NT2/D1 (cell line): ENCODE results near the gene RHPN2.
"Not testable (repeated sequence)": the region's sequence is repeated elsewhere in the genome, so short reads cannot be mapped to it uniquely, and the experiment has no call there.

Experiments used
- DNase-seq: peaks from one replicate; pipeline ENCODE4 v3.0.0-alpha.2; 2011; ENCODE audit warnings: low read depth, low spot score
- H3K27me3 ChIP-seq: 2 replicates; pipeline ENCODE4 v1.6.0; 2011; ENCODE audit warnings: mild to moderate bottlenecking; ENCODE audit not compliant: insufficient read length, insufficient read depth
- H3K36me3 ChIP-seq: 2 replicates; pipeline ENCODE4 v1.6.1; 2011; ENCODE audit warnings: mild to moderate bottlenecking, low read length, mixed read lengths; ENCODE audit not compliant: insufficient read depth, insufficient read length
- H3K4me1 ChIP-seq: 2 replicates; pipeline ENCODE4 v1.5.1; 2011; ENCODE audit not compliant: insufficient read depth, insufficient read length
- H3K4me3 ChIP-seq: 2 replicates; pipeline ENCODE4 v1.5.1; 2011; ENCODE audit warnings: low read depth; ENCODE audit not compliant: insufficient read length
- H3K9ac ChIP-seq: 2 replicates; pipeline ENCODE4 v1.6.0; 2011; ENCODE audit warnings: low read depth; ENCODE audit not compliant: insufficient read length
- H3K9me3 ChIP-seq: 2 replicates; pipeline ENCODE4 v1.5.1; 2011; ENCODE audit warnings: mild to moderate bottlenecking, low read length; ENCODE audit not compliant: insufficient read depth
- SUZ12 ChIP-seq: IDR thresholded peaks from 2 replicates; pipeline ENCODE4 v1.6.1; 2011; ENCODE audit not compliant: insufficient read length, insufficient read depth; ENCODE audit errors: extremely low read depth
- YY1 ChIP-seq: IDR thresholded peaks from 2 replicates; pipeline ENCODE4 v1.6.1; 2011; ENCODE audit not compliant: insufficient read length, insufficient read depth
- ZNF274 ChIP-seq: IDR thresholded peaks from 2 replicates; pipeline ENCODE4 v1.6.1; 2011; ENCODE audit warnings: mild to moderate bottlenecking, low read depth, low read length

Gene RHPN2

GRCh38 chr19:33050110-33050509 is 14.6 kb downstream of the RHPN2 start:
- Histone ChIP-seq H3K9ac (no peak overlapping the region), H3K4me1 (peaks cover 16% of the 10 kb centered on the region), H3K9me3 (no peaks in the 10 kb centered on the region), H3K4me3 (no peak overlapping the region), H3K27me3 (no peaks in the 10 kb centered on the region), H3K36me3 (peaks cover 16% of the 10 kb centered on the region)
- DNase-seq = no peak
- TF ChIP-seq YY1 (no peak), SUZ12 (no peak), ZNF274 (no peak)

DNA sequence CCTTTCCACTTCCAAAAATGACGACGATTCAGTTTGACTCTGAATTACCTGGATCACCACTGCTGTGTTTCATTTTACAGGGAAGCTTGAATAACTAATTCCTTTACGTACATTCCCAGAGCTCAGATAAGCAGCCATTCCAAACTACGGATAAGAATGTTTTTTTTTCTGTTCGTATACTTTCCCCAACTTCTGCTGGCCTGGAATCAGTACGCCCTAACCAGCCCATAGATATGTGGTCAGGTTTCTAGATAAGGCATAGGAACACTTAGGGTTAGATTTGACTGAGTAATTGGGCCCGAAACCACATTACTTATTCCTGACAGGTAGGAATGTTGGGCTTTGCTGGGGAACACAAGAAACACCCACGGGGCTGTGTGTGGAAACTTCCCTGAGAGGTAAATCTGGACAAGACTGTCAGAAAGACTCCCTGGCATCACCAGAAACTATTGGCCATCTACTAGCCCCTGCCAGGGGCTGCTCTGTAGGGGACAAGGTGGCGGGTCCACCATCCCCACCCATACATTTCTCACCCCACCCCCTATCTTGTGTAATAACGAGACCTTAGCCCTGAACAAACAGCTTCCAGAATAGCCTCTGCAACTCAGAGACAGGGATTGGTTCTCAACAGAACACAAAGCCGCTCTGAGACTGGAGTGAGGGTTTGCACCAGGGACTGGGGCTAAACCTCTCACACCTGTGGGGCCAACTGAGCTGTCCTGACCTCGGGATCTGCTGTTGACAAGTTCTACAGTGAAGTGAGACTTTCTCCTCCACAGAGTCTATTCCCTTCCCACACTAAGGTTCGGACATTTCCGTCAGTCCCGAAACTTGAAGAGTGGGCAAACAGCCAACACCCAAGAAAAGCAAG is 15.6 kb downstream of the RHPN2 start:
- DNase-seq = no peak
- H3K27me3 ChIP-seq = no peaks in the 10 kb centered on the region
- no peaks in the 10 kb centered on the region for H3K9me3 ChIP-seq
- H3K4me3 ChIP-seq = no peak overlapping the region
- peaks cover 9% of the 10 kb centered on the region for H3K36me3 ChIP-seq
- peaks cover 9% of the 10 kb centered on the region for H3K4me1 ChIP-seq
- TF ChIP-seq SUZ12 = no peak
- no peak for TF ChIP-seq YY1
- no peak for TF ChIP-seq ZNF274
- no peak overlapping the region for H3K9ac ChIP-seq

GRCh38 chr19:33047422-33047821 is 17.3 kb downstream of the RHPN2 start:
- Histone ChIP-seq H3K27me3 (no peaks in the 10 kb centered on the region), H3K36me3 (peaks cover 9% of the 10 kb centered on the region), H3K9me3 (no peaks in the 10 kb centered on the region), H3K4me3 (no peak overlapping the region), H3K9ac (no peak overlapping the region), H3K4me1 (peaks cover 8% of the 10 kb centered on the region)
- no peak for TF ChIP-seq YY1
- no peak for TF ChIP-seq SUZ12
- no peak for DNase-seq

- not testable (repeated sequence) for H3K9me3 ChIP-seq, H3K4me3 ChIP-seq, H3K9ac ChIP-seq, DNase-seq, H3K27me3 ChIP-seq, H3K4me1 ChIP-seq, H3K36me3 ChIP-seq
Observed at GRCh38 chr19:33041828-33042160, 22.9 kb downstream of the RHPN2 start.

- no peak for DNase-seq
- Histone ChIP-seq H3K27me3 (no peaks in the 10 kb centered on the region), H3K4me3 (no peak overlapping the region), H3K4me1 (peaks cover 9% of the 10 kb centered on the region), H3K36me3 (peaks cover 4% of the 10 kb centered on the region), H3K9ac (no peak overlapping the region), H3K9me3 (peaks cover 6% of the 10 kb centered on the region; the same call in 1 of the 2 replicates)
- TF ChIP-seq ZNF274 = no peak
- TF ChIP-seq YY1 = no peak
- no peak for TF ChIP-seq SUZ12
Observed at GRCh38 chr19:33040994-33041827, 23.5 kb downstream of the RHPN2 start.

GRCh38 chr19:33039815-33040214 is 24.9 kb downstream of the RHPN2 start:
- H3K27me3 ChIP-seq = no peaks in the 10 kb centered on the region
- H3K4me3 ChIP-seq = no peak overlapping the region
- peaks cover 6% of the 10 kb centered on the region for H3K36me3 ChIP-seq
- H3K9ac ChIP-seq = no peak overlapping the region
- TF ChIP-seq SUZ12 (no peak), YY1 (no peak), ZNF274 (no peak)
- DNase-seq = no peak
- H3K4me1 ChIP-seq = peaks cover 9% of the 10 kb centered on the region
- H3K9me3 ChIP-seq = peaks cover 9% of the 10 kb centered on the region; the same call in 1 of the 2 replicates

GRCh38 chr19:33039108-33039599 is 25.5 kb downstream of the RHPN2 start:
- H3K4me1 ChIP-seq = peaks cover 9% of the 10 kb centered on the region
- no peak for DNase-seq
- peaks cover 9% of the 10 kb centered on the region; the same call in 1 of the 2 replicates for H3K9me3 ChIP-seq
- H3K36me3 ChIP-seq = peaks cover 6% of the 10 kb centered on the region
- H3K9ac ChIP-seq = no peak overlapping the region
- no peak overlapping the region for H3K4me3 ChIP-seq
- TF ChIP-seq YY1 = no peak
- H3K27me3 ChIP-seq = no peaks in the 10 kb centered on the region

DNA sequence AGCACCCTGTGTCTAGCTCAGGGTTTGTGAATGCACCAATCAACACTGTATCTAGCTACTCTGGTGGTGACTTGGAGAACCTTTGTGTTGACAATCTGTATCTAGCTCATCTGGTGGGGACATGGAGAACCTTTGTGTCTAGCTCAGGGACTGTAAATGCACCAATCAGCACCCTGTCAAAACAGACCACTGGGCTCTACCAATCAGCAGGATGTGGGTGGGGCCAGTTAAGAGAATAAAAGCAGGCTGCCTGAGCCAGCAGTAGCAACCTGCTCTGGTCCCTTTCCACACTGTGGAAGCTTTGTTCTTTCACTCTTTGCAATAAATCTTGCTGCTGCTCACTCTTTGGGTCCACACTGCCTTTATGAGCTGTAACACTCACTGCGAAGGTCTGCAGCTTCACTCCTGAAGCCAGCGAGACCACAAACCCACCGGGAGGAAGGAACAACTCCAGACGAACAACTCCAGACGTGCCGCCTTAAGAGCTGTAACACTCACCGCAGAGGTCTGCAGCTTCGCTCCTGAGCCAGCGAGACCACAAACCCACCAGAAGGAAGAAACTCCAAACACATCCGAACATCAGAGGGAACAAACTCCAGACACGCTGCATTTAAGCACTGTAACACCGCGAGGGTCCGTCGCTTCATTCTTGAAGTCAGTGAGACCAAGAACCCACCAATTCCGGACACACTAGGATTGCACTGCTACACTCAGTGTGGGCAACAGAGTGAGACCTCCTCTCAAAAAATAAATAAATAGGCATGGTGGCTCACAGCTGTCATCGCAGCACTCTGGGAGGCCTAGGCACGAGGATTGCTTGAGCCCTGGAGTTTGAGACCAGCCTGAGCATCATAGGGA is 27.3 kb downstream of the RHPN2 start:
- H3K36me3 ChIP-seq, H3K4me1 ChIP-seq, DNase-seq, H3K9ac ChIP-seq, H3K9me3 ChIP-seq, H3K27me3 ChIP-seq, H3K4me3 ChIP-seq: not testable (repeated sequence)

DNA sequence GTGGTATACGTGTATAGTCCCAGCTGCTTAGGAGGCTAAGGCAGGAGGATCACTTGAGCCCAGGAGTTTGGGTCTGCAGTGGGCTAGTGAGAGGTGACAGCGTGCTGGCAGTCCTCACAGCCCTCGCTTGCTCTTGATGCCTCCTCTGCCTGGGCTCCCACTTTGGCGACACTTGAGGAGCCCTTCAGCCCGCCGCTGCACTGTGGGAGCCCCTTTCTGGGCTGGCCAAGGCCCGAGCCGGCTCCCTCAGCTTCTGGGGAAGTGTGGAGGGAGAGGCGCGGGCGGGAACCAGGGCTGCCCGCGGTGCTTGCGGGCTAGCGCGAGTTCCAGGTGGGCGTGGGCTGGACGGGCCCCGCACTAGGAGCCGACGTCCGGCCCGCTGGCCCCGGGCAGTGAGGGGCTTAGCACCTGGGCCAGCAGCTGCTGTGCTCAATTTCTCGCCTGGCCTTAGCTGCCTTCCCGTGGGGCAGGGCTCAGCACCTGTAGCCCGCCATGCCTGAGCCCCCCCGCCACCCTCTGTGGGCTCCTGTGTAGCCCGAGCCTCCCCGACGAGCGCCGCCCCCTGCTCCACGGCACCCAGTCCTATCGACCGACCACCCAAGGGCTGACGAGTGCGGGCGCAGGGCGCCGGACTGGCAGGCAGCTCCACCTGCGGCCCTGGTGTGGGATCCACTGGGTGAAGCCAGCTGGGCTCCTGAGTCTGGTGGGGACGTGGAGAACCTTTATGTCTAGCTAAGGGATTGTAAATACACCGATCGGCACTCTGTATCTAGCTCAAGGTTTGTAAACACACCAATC is 28.1 kb downstream of the RHPN2 start:
- not testable (repeated sequence) for H3K36me3 ChIP-seq, H3K4me3 ChIP-seq, DNase-seq, H3K9ac ChIP-seq, H3K4me1 ChIP-seq, H3K27me3 ChIP-seq, H3K9me3 ChIP-seq
